ENCODE data around the gene JAK1.
A peak's percentile ranks its signal among the peaks of the same experiment; 100 is the strongest.

JAK1 gene

GRCh38 chr1:64973061-64973647 lies 6.8 kb upstream of the JAK1 start:
- no peak overlapping the region for H3K4me3 ChIP-seq (ENCODE audit: low read length, poor library complexity, severe bottlenecking)
- no peaks in the 10 kb centered on the region for H3K9me2 ChIP-seq (replicated peaks; ENCODE audit: low read depth, low read length)
- no peaks in the 10 kb centered on the region for H3K9me3 ChIP-seq (ENCODE audit: insufficient read depth, low read depth, low read length)
- no peaks in the 10 kb centered on the region for H3K27me3 ChIP-seq (ENCODE audit: insufficient read depth, low read length, poor library complexity, severe bottlenecking)
- H2AFZ ChIP-seq (ENCODE audit: low read length), result no peak overlapping the region
- H4K20me1 ChIP-seq (ENCODE audit: insufficient read depth, low read length, poor library complexity, severe bottlenecking), result no peaks in the 10 kb centered on the region
- no peaks in the 10 kb centered on the region for H3K79me2 ChIP-seq (ENCODE audit: insufficient read depth, low read length)
- H3F3A ChIP-seq (ENCODE audit: low read depth), result no peaks in the 10 kb centered on the region
- no peak overlapping the region for H3K9ac ChIP-seq (ENCODE audit: low read depth, low read length, poor library complexity, severe bottlenecking)
- H3K4me1 ChIP-seq (ENCODE audit: insufficient read depth, low read length, poor library complexity, severe bottlenecking), result peaks cover 2% of the 10 kb centered on the region
- TF ChIP-seq, protein P1, sequence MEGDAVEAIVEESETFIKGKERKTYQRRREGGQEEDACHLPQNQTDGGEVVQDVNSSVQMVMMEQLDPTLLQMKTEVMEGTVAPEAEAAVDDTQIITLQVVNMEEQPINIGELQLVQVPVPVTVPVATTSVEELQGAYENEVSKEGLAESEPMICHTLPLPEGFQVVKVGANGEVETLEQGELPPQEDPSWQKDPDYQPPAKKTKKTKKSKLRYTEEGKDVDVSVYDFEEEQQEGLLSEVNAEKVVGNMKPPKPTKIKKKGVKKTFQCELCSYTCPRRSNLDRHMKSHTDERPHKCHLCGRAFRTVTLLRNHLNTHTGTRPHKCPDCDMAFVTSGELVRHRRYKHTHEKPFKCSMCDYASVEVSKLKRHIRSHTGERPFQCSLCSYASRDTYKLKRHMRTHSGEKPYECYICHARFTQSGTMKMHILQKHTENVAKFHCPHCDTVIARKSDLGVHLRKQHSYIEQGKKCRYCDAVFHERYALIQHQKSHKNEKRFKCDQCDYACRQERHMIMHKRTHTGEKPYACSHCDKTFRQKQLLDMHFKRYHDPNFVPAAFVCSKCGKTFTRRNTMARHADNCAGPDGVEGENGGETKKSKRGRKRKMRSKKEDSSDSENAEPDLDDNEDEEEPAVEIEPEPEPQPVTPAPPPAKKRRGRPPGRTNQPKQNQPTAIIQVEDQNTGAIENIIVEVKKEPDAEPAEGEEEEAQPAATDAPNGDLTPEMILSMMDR (conservative IDR thresholded peaks at IDR 0.05; ENCODE audit: low read length), result no peak
- no peak for TF ChIP-seq EZH2phosphoT487 (IDR thresholded peaks at IDR 0.05; ENCODE audit: borderline replicate concordance)
- no peaks in the 10 kb centered on the region for H3K36me3 ChIP-seq (ENCODE audit: insufficient read depth, low read length)
- H3K4me2 ChIP-seq (ENCODE audit: low read depth, low read length, poor library complexity, severe bottlenecking), result no peak overlapping the region

GRCh38 chr1:64969305-64970046 lies 3.1 kb upstream of the JAK1 start:
- H3K9me2 ChIP-seq (replicated peaks; ENCODE audit: low read depth, low read length), result no peaks in the 10 kb centered on the region
- H3K36me3 ChIP-seq (ENCODE audit: insufficient read depth, low read length), result no peaks in the 10 kb centered on the region
- H3K4me1 ChIP-seq (ENCODE audit: insufficient read depth, low read length, poor library complexity, severe bottlenecking), result peaks cover 25% of the 10 kb centered on the region
- H3K4me2 ChIP-seq (ENCODE audit: low read depth, low read length, poor library complexity, severe bottlenecking), result no peak overlapping the region
- H3K9me3 ChIP-seq (ENCODE audit: insufficient read depth, low read depth, low read length), result no peaks in the 10 kb centered on the region
- no peak overlapping the region for H3K9ac ChIP-seq (ENCODE audit: low read depth, low read length, poor library complexity, severe bottlenecking)
- H3K79me2 ChIP-seq (ENCODE audit: insufficient read depth, low read length), result peaks cover 17% of the 10 kb centered on the region
- H4K20me1 ChIP-seq (ENCODE audit: insufficient read depth, low read length, poor library complexity, severe bottlenecking), result peaks cover 13% of the 10 kb centered on the region
- no peak overlapping the region for H3K4me3 ChIP-seq (ENCODE audit: low read length, poor library complexity, severe bottlenecking)
- TF ChIP-seq EZH2phosphoT487 (IDR thresholded peaks at IDR 0.05; ENCODE audit: borderline replicate concordance), result no peak
- TF ChIP-seq, protein P1 (conservative IDR thresholded peaks at IDR 0.05; ENCODE audit: low read length), result no peak; the same call in 1 of the 2 replicates
- H3K27me3 ChIP-seq (ENCODE audit: insufficient read depth, low read length, poor library complexity, severe bottlenecking), result no peaks in the 10 kb centered on the region
- no peaks in the 10 kb centered on the region for H3F3A ChIP-seq (ENCODE audit: low read depth)
- H2AFZ ChIP-seq (ENCODE audit: low read length), result no peak overlapping the region

DNA sequence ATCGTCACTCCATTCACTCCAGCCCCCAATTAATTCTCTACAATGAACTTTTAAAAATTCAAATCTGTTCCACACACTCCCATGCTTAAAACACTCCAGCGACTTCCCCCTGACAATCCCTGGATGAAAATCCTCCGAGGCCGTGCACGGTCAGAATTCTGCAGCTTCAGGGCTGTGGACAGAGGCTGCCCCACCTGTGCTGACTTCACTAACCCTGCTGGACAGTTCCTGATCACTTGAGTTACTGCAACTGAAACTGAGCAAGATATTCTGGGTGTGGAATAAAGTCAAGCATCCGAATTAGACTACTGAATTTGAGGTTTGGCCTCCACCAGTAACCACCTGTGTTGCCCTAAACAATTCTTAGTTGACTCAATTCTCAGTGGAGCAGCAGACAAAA lies 1.0 kb upstream of the JAK1 start:
- no peaks in the 10 kb centered on the region for H3K36me3 ChIP-seq (ENCODE audit: insufficient read depth, low read length)
- TF ChIP-seq EZH2phosphoT487 (IDR thresholded peaks at IDR 0.05; ENCODE audit: borderline replicate concordance), result no peak
- TF ChIP-seq, protein P1 (conservative IDR thresholded peaks at IDR 0.05; ENCODE audit: low read length), result no peak
- peak overlapping the region; percentile 96 for H3K4me2 ChIP-seq (ENCODE audit: low read depth, low read length, poor library complexity, severe bottlenecking)
- H2AFZ ChIP-seq (ENCODE audit: low read length), result no peak overlapping the region
- H3K4me3 ChIP-seq (ENCODE audit: low read length, poor library complexity, severe bottlenecking), result peak overlapping the region; percentile 80
- H4K20me1 ChIP-seq (ENCODE audit: insufficient read depth, low read length, poor library complexity, severe bottlenecking), result peaks cover 30% of the 10 kb centered on the region
- H3K4me1 ChIP-seq (ENCODE audit: insufficient read depth, low read length, poor library complexity, severe bottlenecking), result peaks cover 41% of the 10 kb centered on the region
- peaks cover 38% of the 10 kb centered on the region for H3K79me2 ChIP-seq (ENCODE audit: insufficient read depth, low read length)
- no peaks in the 10 kb centered on the region for H3F3A ChIP-seq (ENCODE audit: low read depth)
- H3K9ac ChIP-seq (ENCODE audit: low read depth, low read length, poor library complexity, severe bottlenecking), result peak overlapping the region; percentile 77
- H3K9me2 ChIP-seq (replicated peaks; ENCODE audit: low read depth, low read length), result no peaks in the 10 kb centered on the region
- no peaks in the 10 kb centered on the region for H3K27me3 ChIP-seq (ENCODE audit: insufficient read depth, low read length, poor library complexity, severe bottlenecking)
- H3K9me3 ChIP-seq (ENCODE audit: insufficient read depth, low read depth, low read length), result no peaks in the 10 kb centered on the region

All from Loucy (cell line).